ENCODE measurements around the gene CCDC107.

GRCh38 chr9:35667939-35668338, 9.8 kb downstream of the CCDC107 start:
- TF ChIP-seq POLR2A (IDR thresholded peaks at IDR 0.05; ENCODE audit: low read depth, low read length) (no peak), POLR2AphosphoS5 (IDR thresholded peaks at IDR 0.05; ENCODE audit: low read depth, low read length) (no peak)
